GM12878 (cell line): ENCODE measurements around the gene KRT6C. TPM values are rescaled to one million over a fixed set of nuclear protein-coding genes. Genes with fewer than 3 reads are reported as not detected.

Experiments
- ATAC-seq: fragments of 200-7000 bp; cut with Tn5 transposase; 3 replicates; pipeline ENCODE4 v1.9.1; 2020; ENCODE audit warnings: mild to moderate bottlenecking, moderate library complexity
- BruUV-seq: library from RNA; stranded (reverse); fragments of 400-500 nt; replicated peaks from 2 replicates; lab custom pipeline; 2021; lab: Mats Ljungman, UMichigan
- CTCF ChIA-PET: fragments of 300-600 bp; sonication (Branson Sonifier 250); formaldehyde crosslinking; extraction: SDS; loops from one replicate; lab custom pipeline; 2021; ENCODE audit warnings: inconsistent platforms; lab: Yijun Ruan, JAX
- POLR2A ChIA-PET: fragments of 350-600 bp; formaldehyde crosslinking; extraction: SDS; loops from one replicate; lab custom pipeline; 2021; ENCODE audit warnings: inconsistent platforms; lab: Charles Lee
- RAD21 ChIA-PET: fragments of 300-600 bp; sonication (Branson Sonifier 250); formaldehyde crosslinking; loops from one replicate; lab custom pipeline; 2023; ENCODE audit warnings: antibody characterized with exemption; ENCODE audit not compliant: unreplicated experiment; lab: Charles Lee
- SMC1A ChIA-PET: fragments of 300-600 bp; sonication (Branson Sonifier 250); formaldehyde crosslinking; loops from one replicate; lab custom pipeline; 2023; ENCODE audit not compliant: unreplicated experiment, uncharacterized antibody; lab: Charles Lee
- DNase-seq: peaks from one replicate; pipeline ENCODE4 v3.0.0-alpha.2; 2011; ENCODE audit warnings: low read depth, low spot score
- FAIRE-seq: peaks from 3 replicates; lab custom pipeline; 2011; peaks lifted over from hg19 to GRCh38; lab: Jason Lieb, UNC
- H2AFZ ChIP-seq: 2 replicates; pipeline ENCODE4 v1.6.0; 2011; ENCODE audit warnings: low read depth, low read length, control low read depth; ENCODE audit not compliant: control insufficient read depth
- H3K27ac ChIP-seq: 2 replicates; pipeline ENCODE4 v1.5.1; 2011; ENCODE audit warnings: control low read depth; ENCODE audit not compliant: control insufficient read depth, insufficient read depth
- H3K27me3 ChIP-seq, 2 experiments: replicated peaks in 1 of 2; 2 replicates each; pipeline versions ENCODE4 v1.6.0 to v1.6.1; 2011; ENCODE audit warnings: low read length in 1 of 2; ENCODE audit not compliant: control insufficient read depth in 2 of 2, insufficient read depth in 2 of 2
- H3K36me3 ChIP-seq, 2 experiments: 2 replicates each; pipeline ENCODE4 v1.5.1; 2011; ENCODE audit warnings: low read length in 1 of 2; ENCODE audit not compliant: control insufficient read depth in 2 of 2, insufficient read depth in 2 of 2
- H3K4me1 ChIP-seq: 2 replicates; pipeline ENCODE4 v1.6.1; 2011; ENCODE audit warnings: mild to moderate bottlenecking, low read length, moderate library complexity, mixed read lengths; ENCODE audit not compliant: control insufficient read depth, insufficient read depth
- H3K4me2 ChIP-seq: 2 replicates; pipeline ENCODE4 v1.6.0; 2011; ENCODE audit warnings: control low read depth; ENCODE audit not compliant: control insufficient read depth, insufficient read depth
- H3K4me3 ChIP-seq: fragments of 200-600 bp; sonication (generic); 2 replicates; pipeline ENCODE4 v1.5.1; 2016
- H3K79me2 ChIP-seq: 2 replicates; pipeline ENCODE4 v1.6.0; 2011; ENCODE audit warnings: low read length; ENCODE audit not compliant: control insufficient read depth, insufficient read depth
- H3K9ac ChIP-seq: 2 replicates; pipeline ENCODE4 v1.8.0; 2011; ENCODE audit warnings: low read length, control low read depth, mixed read lengths; ENCODE audit not compliant: control insufficient read depth, insufficient read depth
- H3K9me3 ChIP-seq: replicated peaks from 3 replicates; pipeline ENCODE4 v1.5.1; 2011; ENCODE audit warnings: mild to moderate bottlenecking, low read length; ENCODE audit not compliant: control insufficient read depth, insufficient read depth
- H4K20me1 ChIP-seq: 2 replicates; pipeline ENCODE4 v1.6.0; 2011; ENCODE audit not compliant: control insufficient read depth, insufficient read depth
- BCL11A ChIP-seq: IDR thresholded peaks from 2 replicates; pipeline ENCODE4 v1.6.1; 2011; ENCODE audit warnings: low read depth, low read length
- DPF2 ChIP-seq: fragments of 450-650 bp; IDR thresholded peaks from 2 replicates; pipeline ENCODE4 v1.6.1; 2017; ENCODE audit warnings: mild to moderate bottlenecking
- MEF2B ChIP-seq: fragments of 450-650 bp; IDR thresholded peaks from 2 replicates; pipeline ENCODE4 v1.6.1; 2018; ENCODE audit warnings: mild to moderate bottlenecking, moderate library complexity; ENCODE audit not compliant: partially characterized antibody, poor library complexity, severe bottlenecking
- ZNF24 ChIP-seq: fragments of 450-650 bp; IDR thresholded peaks from 2 replicates; pipeline ENCODE4 v1.6.1; 2017; ENCODE audit warnings: antibody characterized with exemption, mild to moderate bottlenecking
- ZNF384 ChIP-seq: IDR thresholded peaks from 2 replicates; pipeline ENCODE4 v1.6.1; 2012; ENCODE audit warnings: low read depth, mild to moderate bottlenecking, low read length, improper control_type of control experiment, borderline replicate concordance
- WGBS: methylation state at CpG from one replicate; pipeline ENCODE4 v1.1.6; 2016; ENCODE audit warnings: low lambda C conversion rate; ENCODE audit not compliant: insufficient replicate concordance, insufficient coverage; ENCODE audit errors: missing lambda C conversion rate; 5-methylcytosine and 5-hydroxymethylcytosine counted together
- in situ Hi-C: fragments of 300-500 bp; cut with MboI; formaldehyde crosslinking; loops from 9 replicates; pipeline ENCODE4 v1.14.3; 2018; ENCODE audit warnings: mixed read lengths
- intact Hi-C: fragments of 100-400 bp; cut with micrococcal nuclease; formaldehyde crosslinking; loops from one replicate; pipeline ENCODE4 v1.14.2; 2022; ENCODE audit not compliant: unreplicated experiment
- polyA plus RNA-seq, 11 experiments: library from polyadenylated mRNA; depleted of rRNA in 4 of 11; unstranded in 6 of 11; stranded (reverse) in 5 of 11; fragments of >200 nt; fragmentation: Nextera tagmentation in 4 of 11; fragmentation: Illumina TruSeq in 1 of 11; extraction: Ambion mirVana in 4 of 11; extraction: Trizol in 1 of 11; gene quantifications; 1 replicate in 1 of 11; 2 replicates in 10 of 11; pipeline versions ENCODE4 v1.2.1 to v1.2.3, GENCODE V29; 2011 to 2016; ENCODE audit warnings: inconsistent platforms in 2 of 11, missing spikeins in 2 of 11, low read depth in 1 of 11
- total RNA-seq, 4 experiments: library from RNA; depleted of rRNA in 3 of 4; stranded (reverse); fragments of >200 nt in 3 of 4; fragmentation: Illumina TruSeq in 1 of 4; extraction: Trizol in 1 of 4; gene quantifications; 2 replicates each; pipeline versions ENCODE4 v1.2.1 to v1.2.3, GENCODE V29; 2013 to 2021
- TF ChIP-seq, protein P1 (sequence below): fragments of 450-650 bp; formaldehyde crosslinking; IDR thresholded peaks from 2 replicates; pipeline ENCODE4 v1.5.0; 2022; ENCODE audit warnings: mild to moderate bottlenecking, missing genetic modification characterization
- TF ChIP-seq, protein P2 (sequence below), 3 experiments: IDR thresholded peaks in 2 of 3; conservative IDR thresholded peaks in 1 of 3; 2 replicates each; pipeline ENCODE4 v1.5.1; 2011; ENCODE audit warnings: low read depth in 3 of 3, low read length in 3 of 3, mild to moderate bottlenecking in 3 of 3, control low read depth in 2 of 3, moderate library complexity in 2 of 3, inconsistent platforms in 1 of 3, mixed read lengths in 1 of 3; ENCODE audit not compliant: control insufficient read depth in 2 of 3, insufficient read depth in 1 of 3; ENCODE audit errors: extremely low read depth in 1 of 3
- TF ChIP-seq, protein P3 (sequence below): IDR thresholded peaks from 2 replicates; pipeline ENCODE4 v1.6.1; 2011; ENCODE audit warnings: borderline replicate concordance, low read depth, mild to moderate bottlenecking, moderate library complexity, mixed read lengths, low read length; ENCODE audit not compliant: insufficient read depth; ENCODE audit errors: extremely low read length

The KRT6C gene
- total and polyA plus RNA-seq, 10 of the 15 experiments (the other 5 are each of a cell fraction or from before 2014, with no cell fraction given): not detected

DNA sequence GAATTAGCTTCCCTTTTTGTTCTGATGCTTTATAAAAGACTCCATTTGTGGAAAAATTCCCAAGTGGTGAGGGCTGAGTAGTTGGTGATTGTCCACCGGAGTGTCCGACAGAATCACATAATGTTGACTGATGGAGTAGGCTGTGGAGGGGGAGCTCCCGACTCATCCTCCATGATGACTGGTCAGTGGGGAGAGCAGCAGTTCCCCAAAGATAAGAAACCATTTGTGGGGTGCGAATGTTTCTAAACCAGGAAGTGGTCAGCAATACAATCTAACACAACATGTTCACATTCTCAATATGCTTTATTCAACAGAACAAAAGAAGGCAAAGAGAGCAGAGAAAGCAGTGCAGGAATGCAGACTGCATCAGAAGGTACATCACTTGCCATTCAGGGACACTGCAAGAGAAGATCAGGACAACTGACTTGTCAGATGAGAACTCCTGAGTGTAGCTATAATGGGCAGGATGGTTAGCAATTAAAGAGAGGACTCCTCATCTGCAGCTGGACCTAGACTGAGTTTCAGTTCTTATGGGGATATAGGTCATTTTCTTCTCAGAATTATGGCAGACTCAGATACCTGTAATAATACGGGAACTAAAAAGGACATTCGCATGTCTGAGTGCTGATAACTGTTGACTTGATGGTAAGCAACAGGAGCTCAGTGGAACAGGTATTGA, 27.1 kb downstream of the KRT6C start:
- no peak overlapping the region for H2AFZ ChIP-seq
- H3K4me1 ChIP-seq: no peaks in the 10 kb centered on the region
- in situ Hi-C loops (no loop called here), intact Hi-C loops (no loop called here)
- peaks cover 4 to 11% of the 10 kb centered on the region in 2 experiments for H3K27me3 ChIP-seq
- no peak overlapping the region for H3K9ac ChIP-seq
- ChIA-PET CTCF (interaction anchor here (0.6 kb wide), 1 partner anchor 1888 kb away, joined by 3 read pairs; no protein-coding TSS in a partner anchor), SMC1A (interaction anchor here (1.6 kb wide), 1 partner anchor 16 kb away, joined by 3 read pairs; no protein-coding TSS in a partner anchor), RAD21 (no interaction called here), POLR2A (no interaction called here)
- 51% methylated on average over 6 of the region's 6 CpGs for WGBS
- H3K4me3 ChIP-seq: no peak overlapping the region
- H3K36me3 ChIP-seq: no peaks in the 10 kb centered on the region
- no peak overlapping the region for H3K4me2 ChIP-seq
- FAIRE-seq (no peak), DNase-seq (no peak), ATAC-seq (no peak)
- BruUV-seq: no TSS peak
- H4K20me1 ChIP-seq: no peaks in the 10 kb centered on the region
- no peak overlapping the region for H3K27ac ChIP-seq
- TF ChIP-seq, protein P1, sequence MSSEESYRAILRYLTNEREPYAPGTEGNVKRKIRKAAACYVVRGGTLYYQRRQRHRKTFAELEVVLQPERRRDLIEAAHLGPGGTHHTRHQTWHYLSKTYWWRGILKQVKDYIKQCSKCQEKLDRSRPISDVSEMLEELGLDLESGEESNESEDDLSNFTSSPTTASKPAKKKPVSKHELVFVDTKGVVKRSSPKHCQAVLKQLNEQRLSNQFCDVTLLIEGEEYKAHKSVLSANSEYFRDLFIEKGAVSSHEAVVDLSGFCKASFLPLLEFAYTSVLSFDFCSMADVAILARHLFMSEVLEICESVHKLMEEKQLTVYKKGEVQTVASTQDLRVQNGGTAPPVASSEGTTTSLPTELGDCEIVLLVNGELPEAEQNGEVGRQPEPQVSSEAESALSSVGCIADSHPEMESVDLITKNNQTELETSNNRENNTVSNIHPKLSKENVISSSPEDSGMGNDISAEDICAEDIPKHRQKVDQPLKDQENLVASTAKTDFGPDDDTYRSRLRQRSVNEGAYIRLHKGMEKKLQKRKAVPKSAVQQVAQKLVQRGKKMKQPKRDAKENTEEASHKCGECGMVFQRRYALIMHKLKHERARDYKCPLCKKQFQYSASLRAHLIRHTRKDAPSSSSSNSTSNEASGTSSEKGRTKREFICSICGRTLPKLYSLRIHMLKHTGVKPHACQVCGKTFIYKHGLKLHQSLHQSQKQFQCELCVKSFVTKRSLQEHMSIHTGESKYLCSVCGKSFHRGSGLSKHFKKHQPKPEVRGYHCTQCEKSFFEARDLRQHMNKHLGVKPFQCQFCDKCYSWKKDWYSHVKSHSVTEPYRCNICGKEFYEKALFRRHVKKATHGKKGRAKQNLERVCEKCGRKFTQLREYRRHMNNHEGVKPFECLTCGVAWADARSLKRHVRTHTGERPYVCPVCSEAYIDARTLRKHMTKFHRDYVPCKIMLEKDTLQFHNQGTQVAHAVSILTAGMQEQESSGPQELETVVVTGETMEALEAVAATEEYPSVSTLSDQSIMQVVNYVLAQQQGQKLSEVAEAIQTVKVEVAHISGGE (CRISPR knock-in tag): no peak
- H3K79me2 ChIP-seq: no peaks in the 10 kb centered on the region
- H3K9me3 ChIP-seq: no peaks in the 10 kb centered on the region

DNA sequence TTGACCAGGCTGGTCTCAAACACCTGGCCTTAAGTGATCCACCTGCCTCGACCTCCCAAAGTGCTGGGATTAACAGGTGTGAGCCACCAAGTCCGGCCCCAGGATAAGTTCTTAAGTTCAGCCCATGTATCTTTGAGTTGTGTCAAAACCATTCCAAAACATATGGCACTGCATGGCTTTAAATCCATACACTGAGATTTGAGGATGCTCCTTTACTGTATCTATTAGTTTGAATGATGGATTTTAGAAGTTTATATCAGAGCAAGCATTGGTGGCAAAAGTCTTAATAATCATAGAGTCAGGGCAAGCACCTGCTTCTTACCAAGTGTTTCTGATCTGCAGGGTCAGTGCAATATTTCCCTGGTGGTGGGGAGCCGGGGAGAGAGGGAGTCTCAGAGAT, 27.7 kb downstream of the KRT6C start:
- no peak overlapping the region for H3K9ac ChIP-seq
- no peaks in the 10 kb centered on the region for H3K4me1 ChIP-seq
- no peaks in the 10 kb centered on the region for H4K20me1 ChIP-seq
- ChIA-PET POLR2A (no interaction called here), RAD21 (no interaction called here), SMC1A (interaction anchor here (1.6 kb wide), 1 partner anchor 15 kb away, joined by 3 read pairs; no protein-coding TSS in a partner anchor), CTCF (no interaction called here)
- H3K79me2 ChIP-seq: no peaks in the 10 kb centered on the region
- ATAC-seq (no peak), DNase-seq (no peak), FAIRE-seq (no peak)
- H3K4me2 ChIP-seq: no peak overlapping the region
- WGBS: 0% methylated on average over 3 of the region's 3 CpGs
- intact Hi-C loops (no loop called here), in situ Hi-C loops (no loop called here)
- no peak overlapping the region for H3K27ac ChIP-seq
- H3K9me3 ChIP-seq: no peaks in the 10 kb centered on the region
- no peak overlapping the region for H2AFZ ChIP-seq
- no peaks in the 10 kb centered on the region for H3K36me3 ChIP-seq
- H3K27me3 ChIP-seq: peaks cover 4 to 11% of the 10 kb centered on the region in 2 experiments
- BruUV-seq: no TSS peak
- H3K4me3 ChIP-seq: no peak overlapping the region
- no peak for TF ChIP-seq MEF2B
- no peak for TF ChIP-seq ZNF24
- no peak for TF ChIP-seq ZNF384
- no peak for TF ChIP-seq BCL11A
- TF ChIP-seq, protein P2, sequence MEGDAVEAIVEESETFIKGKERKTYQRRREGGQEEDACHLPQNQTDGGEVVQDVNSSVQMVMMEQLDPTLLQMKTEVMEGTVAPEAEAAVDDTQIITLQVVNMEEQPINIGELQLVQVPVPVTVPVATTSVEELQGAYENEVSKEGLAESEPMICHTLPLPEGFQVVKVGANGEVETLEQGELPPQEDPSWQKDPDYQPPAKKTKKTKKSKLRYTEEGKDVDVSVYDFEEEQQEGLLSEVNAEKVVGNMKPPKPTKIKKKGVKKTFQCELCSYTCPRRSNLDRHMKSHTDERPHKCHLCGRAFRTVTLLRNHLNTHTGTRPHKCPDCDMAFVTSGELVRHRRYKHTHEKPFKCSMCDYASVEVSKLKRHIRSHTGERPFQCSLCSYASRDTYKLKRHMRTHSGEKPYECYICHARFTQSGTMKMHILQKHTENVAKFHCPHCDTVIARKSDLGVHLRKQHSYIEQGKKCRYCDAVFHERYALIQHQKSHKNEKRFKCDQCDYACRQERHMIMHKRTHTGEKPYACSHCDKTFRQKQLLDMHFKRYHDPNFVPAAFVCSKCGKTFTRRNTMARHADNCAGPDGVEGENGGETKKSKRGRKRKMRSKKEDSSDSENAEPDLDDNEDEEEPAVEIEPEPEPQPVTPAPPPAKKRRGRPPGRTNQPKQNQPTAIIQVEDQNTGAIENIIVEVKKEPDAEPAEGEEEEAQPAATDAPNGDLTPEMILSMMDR (IDR thresholded peaks at IDR 0.05 in 2 of 3, conservative IDR thresholded peaks at IDR 0.05 in 1 of 3; ENCODE audit: control insufficient read depth in 2 of 3, extremely low read depth in 1 of 3, insufficient read depth in 1 of 3, low read depth in 3 of 3, low read length in 3 of 3): no peak
- TF ChIP-seq, protein P3, sequence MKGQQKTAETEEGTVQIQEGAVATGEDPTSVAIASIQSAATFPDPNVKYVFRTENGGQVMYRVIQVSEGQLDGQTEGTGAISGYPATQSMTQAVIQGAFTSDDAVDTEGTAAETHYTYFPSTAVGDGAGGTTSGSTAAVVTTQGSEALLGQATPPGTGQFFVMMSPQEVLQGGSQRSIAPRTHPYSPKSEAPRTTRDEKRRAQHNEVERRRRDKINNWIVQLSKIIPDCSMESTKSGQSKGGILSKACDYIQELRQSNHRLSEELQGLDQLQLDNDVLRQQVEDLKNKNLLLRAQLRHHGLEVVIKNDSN: no peak
- no peak for TF ChIP-seq DPF2
